Chondrocyte (in vitro differentiated cells): ENCODE data around the gene GPR156. TPM values are rescaled to one million over a fixed set of nuclear protein-coding genes. Genes with fewer than 3 reads are reported as not detected.
A peak's percentile ranks its signal among the peaks of the same experiment; 100 is the strongest.
"Not testable (repeated sequence)": the region's sequence is repeated elsewhere in the genome, so short reads cannot be mapped to it uniquely, and the experiment has no call there.

Experiments
- DNase-seq: peaks from one replicate; pipeline ENCODE4 v3.0.0; 2021; ENCODE audit warnings: mixed read lengths, low spot score
- H3K27ac Mint-ChIP-seq: one replicate; pipeline ENCODE4 v1.8.0; 2021; ENCODE audit warnings: mild to moderate bottlenecking, moderate library complexity, mixed read lengths; ENCODE audit not compliant: unreplicated experiment
- H3K27me3 Mint-ChIP-seq: 2 replicates; pipeline ENCODE4 v1.8.0; 2021; ENCODE audit warnings: low read depth, mixed read lengths
- H3K36me3 Mint-ChIP-seq: 2 replicates; pipeline ENCODE4 v1.8.0; 2021; ENCODE audit warnings: low read depth, mixed read lengths
- H3K4me1 Mint-ChIP-seq: 2 replicates; pipeline ENCODE4 v1.8.0; 2021; ENCODE audit warnings: low read depth, mild to moderate bottlenecking, mixed read lengths
- H3K4me3 Mint-ChIP-seq: one replicate; pipeline ENCODE4 v1.8.0; 2021; ENCODE audit warnings: mild to moderate bottlenecking, moderate library complexity, mixed read lengths; ENCODE audit not compliant: unreplicated experiment
- H3K9me3 Mint-ChIP-seq: 2 replicates; pipeline ENCODE4 v1.8.0; 2021; ENCODE audit warnings: low read depth, mixed read lengths
- total RNA-seq: library from RNA; stranded (reverse); gene quantifications from 3 replicates; pipeline ENCODE4 v1.2.1, GENCODE V29; 2021
- TF ChIP-seq, protein P1 (sequence below): fragments of 200-600 bp; sonication (generic); IDR thresholded peaks from 2 replicates; pipeline ENCODE4 v1.5.0; 2021; ENCODE audit warnings: antibody characterized with exemption, mild to moderate bottlenecking, moderate library complexity

Gene GPR156
- total RNA-seq, 1 donor from 2014 or later: 1.7 TPM

DNA sequence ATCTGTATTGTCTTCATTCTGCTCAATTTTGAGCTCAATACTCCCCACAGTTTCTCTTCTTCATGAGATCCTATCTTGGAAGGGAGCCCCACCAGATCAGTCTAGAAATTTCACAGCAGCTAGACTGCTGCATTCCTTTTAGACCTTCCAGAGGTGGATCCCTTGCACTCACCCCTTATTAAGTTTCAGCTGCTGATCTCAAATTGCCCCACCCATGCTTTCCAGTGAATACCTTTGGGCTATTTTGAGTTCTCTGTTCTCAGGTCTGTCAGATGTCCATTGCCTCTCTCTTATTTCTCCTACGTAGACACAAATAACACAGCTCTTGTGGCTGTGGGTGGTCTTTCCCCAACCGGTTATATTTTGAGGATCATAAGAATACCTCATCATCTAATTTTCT, 60.8 kb downstream of the GPR156 start:
- Mint-ChIP-seq H3K27me3 (no peaks in the 10 kb centered on the region), H3K36me3 (no peaks in the 10 kb centered on the region), H3K4me1 (peaks cover 7% of the 10 kb centered on the region), H3K4me3 (no peak overlapping the region), H3K9me3 (no peaks in the 10 kb centered on the region), H3K27ac (no peak overlapping the region)
- DNase-seq: no peak
- TF ChIP-seq, protein P1, sequence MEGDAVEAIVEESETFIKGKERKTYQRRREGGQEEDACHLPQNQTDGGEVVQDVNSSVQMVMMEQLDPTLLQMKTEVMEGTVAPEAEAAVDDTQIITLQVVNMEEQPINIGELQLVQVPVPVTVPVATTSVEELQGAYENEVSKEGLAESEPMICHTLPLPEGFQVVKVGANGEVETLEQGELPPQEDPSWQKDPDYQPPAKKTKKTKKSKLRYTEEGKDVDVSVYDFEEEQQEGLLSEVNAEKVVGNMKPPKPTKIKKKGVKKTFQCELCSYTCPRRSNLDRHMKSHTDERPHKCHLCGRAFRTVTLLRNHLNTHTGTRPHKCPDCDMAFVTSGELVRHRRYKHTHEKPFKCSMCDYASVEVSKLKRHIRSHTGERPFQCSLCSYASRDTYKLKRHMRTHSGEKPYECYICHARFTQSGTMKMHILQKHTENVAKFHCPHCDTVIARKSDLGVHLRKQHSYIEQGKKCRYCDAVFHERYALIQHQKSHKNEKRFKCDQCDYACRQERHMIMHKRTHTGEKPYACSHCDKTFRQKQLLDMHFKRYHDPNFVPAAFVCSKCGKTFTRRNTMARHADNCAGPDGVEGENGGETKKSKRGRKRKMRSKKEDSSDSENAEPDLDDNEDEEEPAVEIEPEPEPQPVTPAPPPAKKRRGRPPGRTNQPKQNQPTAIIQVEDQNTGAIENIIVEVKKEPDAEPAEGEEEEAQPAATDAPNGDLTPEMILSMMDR: no peak

DNA sequence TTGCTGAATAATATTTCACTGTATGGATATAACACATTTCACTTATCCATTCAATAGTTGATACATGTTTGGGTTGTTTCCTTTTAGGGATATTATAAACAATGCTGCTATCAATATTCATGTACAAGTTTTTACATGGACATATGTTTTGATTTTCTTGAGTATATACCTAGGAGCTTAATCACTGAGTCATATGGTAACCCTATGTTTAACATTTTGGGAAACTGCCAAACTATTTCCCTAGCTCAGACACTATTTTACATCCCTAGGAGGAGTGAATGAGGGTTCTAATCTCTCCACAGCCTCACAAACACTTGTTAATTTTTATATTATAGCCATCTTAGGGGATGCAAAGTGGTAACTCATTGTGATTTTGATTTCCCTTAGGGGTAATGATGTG, 66.0 kb downstream of the GPR156 start:
- no peaks in the 10 kb centered on the region for H3K9me3 Mint-ChIP-seq
- H3K4me1 Mint-ChIP-seq: peaks cover 6% of the 10 kb centered on the region
- no peak overlapping the region for H3K4me3 Mint-ChIP-seq
- H3K27ac Mint-ChIP-seq: no peak overlapping the region
- no peak for DNase-seq
- H3K27me3 Mint-ChIP-seq: no peaks in the 10 kb centered on the region
- H3K36me3 Mint-ChIP-seq: no peaks in the 10 kb centered on the region
- TF ChIP-seq, protein P1: no peak

DNA sequence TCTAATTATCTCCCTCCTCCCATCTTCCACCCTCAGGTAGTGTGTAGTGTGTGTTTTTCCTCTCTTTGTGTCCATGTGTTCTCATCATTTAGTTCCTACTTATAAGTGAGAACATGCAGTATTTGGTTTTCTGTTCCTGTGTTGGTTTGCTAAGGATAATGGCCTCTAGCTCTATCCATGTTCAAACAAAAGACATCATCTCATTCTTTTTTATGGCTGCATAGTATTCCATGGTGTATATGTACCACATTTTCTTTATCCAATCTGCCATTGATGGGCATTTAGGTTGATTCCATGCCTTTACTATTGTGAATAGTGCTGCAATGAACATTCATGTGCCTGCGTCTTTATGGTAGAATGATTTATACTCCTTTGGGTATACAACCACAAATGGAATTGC, 68.4 kb downstream of the GPR156 start:
- not testable (repeated sequence) for H3K4me3 Mint-ChIP-seq, H3K27ac Mint-ChIP-seq, H3K36me3 Mint-ChIP-seq, H3K9me3 Mint-ChIP-seq, H3K27me3 Mint-ChIP-seq, DNase-seq
- H3K4me1 Mint-ChIP-seq: peaks cover 10% of the 10 kb centered on the region

DNA sequence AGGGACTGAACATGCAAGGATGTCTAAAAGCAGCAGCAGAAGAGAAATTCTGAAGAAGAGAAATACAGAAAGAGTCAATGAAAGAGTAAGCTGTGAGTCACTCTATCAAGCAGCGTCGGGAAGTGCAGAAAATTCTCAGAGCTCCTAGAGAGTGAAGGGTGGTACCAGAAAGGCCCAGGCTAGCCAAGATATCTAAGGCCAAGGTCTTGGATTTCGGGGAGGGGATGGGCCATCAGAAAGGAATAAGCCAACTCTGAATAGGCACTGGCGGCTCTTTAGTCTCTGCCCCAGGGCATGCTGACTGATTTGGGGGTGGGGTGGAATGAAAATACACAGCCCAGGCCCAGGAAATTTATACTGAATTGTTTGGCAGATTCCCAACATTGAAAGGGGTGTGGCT, 70.8 kb downstream of the GPR156 start:
- peak overlapping the region; percentile 22 for H3K27ac Mint-ChIP-seq

DNA sequence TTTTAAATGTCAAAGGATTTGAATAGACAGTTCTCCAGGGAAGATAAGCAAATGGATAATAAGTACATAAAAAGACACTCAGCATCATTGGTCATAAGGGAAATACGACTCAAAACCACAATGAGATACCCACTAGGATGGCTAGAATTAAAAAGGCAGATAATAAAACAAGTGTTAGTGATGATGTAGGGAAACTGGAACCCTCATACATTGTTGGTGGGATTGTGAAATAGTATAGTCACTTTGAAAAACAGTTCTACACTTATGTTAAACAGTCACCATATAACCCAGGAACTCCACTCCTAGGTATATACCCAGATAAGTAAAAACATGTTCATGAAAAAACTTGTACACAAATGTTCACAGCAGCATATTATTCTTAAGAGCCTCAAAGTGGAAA, 72.5 kb downstream of the GPR156 start:
- DNase-seq: no peak
- H3K27me3 Mint-ChIP-seq: no peaks in the 10 kb centered on the region
- H3K4me1 Mint-ChIP-seq: peaks cover 10% of the 10 kb centered on the region
- peaks cover 1% of the 10 kb centered on the region for H3K36me3 Mint-ChIP-seq
- TF ChIP-seq, protein P1: no peak
- H3K4me3 Mint-ChIP-seq: no peak overlapping the region
- no peaks in the 10 kb centered on the region for H3K9me3 Mint-ChIP-seq
- no peak overlapping the region for H3K27ac Mint-ChIP-seq

More for the DNA sequence above, 70.8 kb downstream of the GPR156 start:
- Mint-ChIP-seq H3K27me3 (no peaks in the 10 kb centered on the region), H3K4me3 (no peak overlapping the region), H3K9me3 (no peaks in the 10 kb centered on the region), H3K4me1 (peaks cover 10% of the 10 kb centered on the region), H3K36me3 (peaks cover 1% of the 10 kb centered on the region)
- DNase-seq: no peak
- TF ChIP-seq, protein P1: no peak

DNA sequence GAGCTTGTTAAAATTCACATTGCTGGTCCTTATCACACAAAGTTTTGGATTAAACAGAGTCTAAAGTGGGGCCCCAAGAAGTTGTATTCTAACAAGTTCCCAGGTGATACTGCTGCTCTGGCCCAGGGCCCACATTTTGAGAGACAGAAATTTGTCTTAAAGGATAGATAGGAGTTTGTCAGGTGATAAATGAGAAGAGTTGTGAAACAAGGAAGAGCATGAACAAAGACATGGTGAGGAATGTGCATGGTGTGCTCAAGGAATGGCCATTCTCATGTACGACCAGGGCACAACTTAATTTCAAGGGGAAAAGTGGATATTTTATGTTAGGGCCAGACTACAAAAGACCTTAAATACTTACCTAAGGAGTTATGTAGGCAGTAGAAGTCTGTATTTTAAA, 75.6 kb downstream of the GPR156 start:
- no peak overlapping the region for H3K27ac Mint-ChIP-seq
- H3K27me3 Mint-ChIP-seq: no peaks in the 10 kb centered on the region
- peaks cover 9% of the 10 kb centered on the region for H3K4me1 Mint-ChIP-seq
- no peaks in the 10 kb centered on the region for H3K9me3 Mint-ChIP-seq
- TF ChIP-seq, protein P1: no peak
- no peak for DNase-seq
- H3K36me3 Mint-ChIP-seq: peaks cover 1% of the 10 kb centered on the region
- no peak overlapping the region for H3K4me3 Mint-ChIP-seq
